ENCODE data around the gene ZBTB20.

ZBTB20 gene

DNA sequence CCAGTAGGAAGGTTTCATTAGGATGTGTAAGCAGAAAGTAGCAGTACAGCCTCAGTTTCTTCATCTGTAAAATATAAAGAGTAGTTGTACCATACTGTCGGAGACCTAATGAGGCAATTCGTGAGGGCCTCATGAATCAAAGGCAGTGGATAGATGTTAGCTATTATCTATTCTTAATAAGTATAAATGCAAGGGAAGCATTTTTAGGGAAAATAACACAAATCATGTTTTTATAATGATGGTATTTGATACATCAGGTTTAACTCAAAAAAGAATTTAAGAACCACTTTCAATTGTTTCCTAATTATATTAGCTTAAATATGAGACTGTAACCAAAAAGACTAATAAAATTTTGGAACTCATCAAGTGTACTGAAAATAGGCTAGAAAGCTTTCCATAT is 309.1 kb downstream of the ZBTB20 start:
- DNase-seq (ENCODE audit: low read depth in 1 of 2, low spot score in 1 of 2): no peak
- no peak for TF ChIP-seq SPI1 (IDR thresholded peaks at IDR 0.05; ENCODE audit: borderline replicate concordance, low read depth)
- TF ChIP-seq GABPA (IDR thresholded peaks at IDR 0.05; ENCODE audit: low read depth): no peak
- no peak for TF ChIP-seq POLR2AphosphoS5 (IDR thresholded peaks at IDR 0.05; ENCODE audit: low read depth)
- TF ChIP-seq, protein P1, sequence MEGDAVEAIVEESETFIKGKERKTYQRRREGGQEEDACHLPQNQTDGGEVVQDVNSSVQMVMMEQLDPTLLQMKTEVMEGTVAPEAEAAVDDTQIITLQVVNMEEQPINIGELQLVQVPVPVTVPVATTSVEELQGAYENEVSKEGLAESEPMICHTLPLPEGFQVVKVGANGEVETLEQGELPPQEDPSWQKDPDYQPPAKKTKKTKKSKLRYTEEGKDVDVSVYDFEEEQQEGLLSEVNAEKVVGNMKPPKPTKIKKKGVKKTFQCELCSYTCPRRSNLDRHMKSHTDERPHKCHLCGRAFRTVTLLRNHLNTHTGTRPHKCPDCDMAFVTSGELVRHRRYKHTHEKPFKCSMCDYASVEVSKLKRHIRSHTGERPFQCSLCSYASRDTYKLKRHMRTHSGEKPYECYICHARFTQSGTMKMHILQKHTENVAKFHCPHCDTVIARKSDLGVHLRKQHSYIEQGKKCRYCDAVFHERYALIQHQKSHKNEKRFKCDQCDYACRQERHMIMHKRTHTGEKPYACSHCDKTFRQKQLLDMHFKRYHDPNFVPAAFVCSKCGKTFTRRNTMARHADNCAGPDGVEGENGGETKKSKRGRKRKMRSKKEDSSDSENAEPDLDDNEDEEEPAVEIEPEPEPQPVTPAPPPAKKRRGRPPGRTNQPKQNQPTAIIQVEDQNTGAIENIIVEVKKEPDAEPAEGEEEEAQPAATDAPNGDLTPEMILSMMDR (IDR thresholded peaks at IDR 0.05; ENCODE audit: insufficient read depth, low read length): no peak
- TF ChIP-seq, protein P2, sequence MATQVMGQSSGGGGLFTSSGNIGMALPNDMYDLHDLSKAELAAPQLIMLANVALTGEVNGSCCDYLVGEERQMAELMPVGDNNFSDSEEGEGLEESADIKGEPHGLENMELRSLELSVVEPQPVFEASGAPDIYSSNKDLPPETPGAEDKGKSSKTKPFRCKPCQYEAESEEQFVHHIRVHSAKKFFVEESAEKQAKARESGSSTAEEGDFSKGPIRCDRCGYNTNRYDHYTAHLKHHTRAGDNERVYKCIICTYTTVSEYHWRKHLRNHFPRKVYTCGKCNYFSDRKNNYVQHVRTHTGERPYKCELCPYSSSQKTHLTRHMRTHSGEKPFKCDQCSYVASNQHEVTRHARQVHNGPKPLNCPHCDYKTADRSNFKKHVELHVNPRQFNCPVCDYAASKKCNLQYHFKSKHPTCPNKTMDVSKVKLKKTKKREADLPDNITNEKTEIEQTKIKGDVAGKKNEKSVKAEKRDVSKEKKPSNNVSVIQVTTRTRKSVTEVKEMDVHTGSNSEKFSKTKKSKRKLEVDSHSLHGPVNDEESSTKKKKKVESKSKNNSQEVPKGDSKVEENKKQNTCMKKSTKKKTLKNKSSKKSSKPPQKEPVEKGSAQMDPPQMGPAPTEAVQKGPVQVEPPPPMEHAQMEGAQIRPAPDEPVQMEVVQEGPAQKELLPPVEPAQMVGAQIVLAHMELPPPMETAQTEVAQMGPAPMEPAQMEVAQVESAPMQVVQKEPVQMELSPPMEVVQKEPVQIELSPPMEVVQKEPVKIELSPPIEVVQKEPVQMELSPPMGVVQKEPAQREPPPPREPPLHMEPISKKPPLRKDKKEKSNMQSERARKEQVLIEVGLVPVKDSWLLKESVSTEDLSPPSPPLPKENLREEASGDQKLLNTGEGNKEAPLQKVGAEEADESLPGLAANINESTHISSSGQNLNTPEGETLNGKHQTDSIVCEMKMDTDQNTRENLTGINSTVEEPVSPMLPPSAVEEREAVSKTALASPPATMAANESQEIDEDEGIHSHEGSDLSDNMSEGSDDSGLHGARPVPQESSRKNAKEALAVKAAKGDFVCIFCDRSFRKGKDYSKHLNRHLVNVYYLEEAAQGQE (IDR thresholded peaks at IDR 0.05; ENCODE audit: insufficient replicate concordance, low read depth): no peak
- Histone ChIP-seq H3K27me3 (ENCODE audit: insufficient read depth, poor library complexity, severe bottlenecking) (no peaks in the 10 kb centered on the region), H3K27ac (replicated peaks) (no peak overlapping the region), H3K4me3 (replicated peaks; ENCODE audit: insufficient read depth, low read length) (no peak overlapping the region)

DNA sequence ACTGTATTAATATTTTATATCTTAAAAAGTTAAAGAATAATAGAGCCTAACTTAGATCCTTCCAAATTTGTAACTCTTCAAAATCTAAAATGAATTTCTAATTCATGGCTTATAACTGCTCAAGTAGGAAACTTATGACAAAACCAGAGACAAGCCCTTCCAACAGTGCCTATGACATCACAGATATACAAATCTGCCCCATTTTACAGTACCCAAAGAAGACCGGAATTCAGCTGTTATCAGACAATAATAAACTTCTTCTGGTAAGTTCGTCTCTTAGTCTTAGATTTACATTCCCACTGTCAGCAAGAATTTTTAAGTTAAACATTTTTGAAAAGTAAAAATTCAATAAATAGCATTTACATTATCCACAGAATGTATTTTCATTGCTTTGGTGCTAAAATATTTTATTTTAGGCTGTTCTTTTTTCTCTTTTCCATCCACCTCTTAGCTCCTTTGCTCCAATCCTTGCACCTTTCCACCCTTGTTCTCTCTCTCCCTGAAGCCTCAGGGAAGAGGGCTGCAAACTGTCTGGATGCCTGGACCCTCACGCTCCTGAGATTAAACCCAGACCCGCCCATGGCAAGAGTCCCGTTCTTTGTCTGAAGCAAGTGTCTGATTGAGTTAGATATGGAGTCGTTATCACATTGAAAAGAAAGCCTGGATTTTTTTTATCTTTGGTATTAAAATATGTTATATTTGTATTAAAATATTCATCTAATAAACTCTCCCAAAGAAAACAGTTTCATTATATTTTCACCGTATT is 312.7 kb downstream of the ZBTB20 start:
- Histone ChIP-seq H3K27me3 (ENCODE audit: insufficient read depth, poor library complexity, severe bottlenecking) (no peaks in the 10 kb centered on the region), H3K27ac (replicated peaks) (no peak overlapping the region), H3K4me3 (replicated peaks; ENCODE audit: insufficient read depth, low read length) (no peak overlapping the region)
- DNase-seq (ENCODE audit: low read depth in 1 of 2, low spot score in 1 of 2): no peak
- TF ChIP-seq, protein P2 (IDR thresholded peaks at IDR 0.05; ENCODE audit: insufficient replicate concordance, low read depth): no peak
- TF ChIP-seq POLR2AphosphoS5 (IDR thresholded peaks at IDR 0.05; ENCODE audit: low read depth) (no peak), SPI1 (IDR thresholded peaks at IDR 0.05; ENCODE audit: borderline replicate concordance, low read depth) (no peak), GABPA (IDR thresholded peaks at IDR 0.05; ENCODE audit: low read depth) (no peak)
- TF ChIP-seq, protein P1 (IDR thresholded peaks at IDR 0.05; ENCODE audit: insufficient read depth, low read length): no peak

DNA sequence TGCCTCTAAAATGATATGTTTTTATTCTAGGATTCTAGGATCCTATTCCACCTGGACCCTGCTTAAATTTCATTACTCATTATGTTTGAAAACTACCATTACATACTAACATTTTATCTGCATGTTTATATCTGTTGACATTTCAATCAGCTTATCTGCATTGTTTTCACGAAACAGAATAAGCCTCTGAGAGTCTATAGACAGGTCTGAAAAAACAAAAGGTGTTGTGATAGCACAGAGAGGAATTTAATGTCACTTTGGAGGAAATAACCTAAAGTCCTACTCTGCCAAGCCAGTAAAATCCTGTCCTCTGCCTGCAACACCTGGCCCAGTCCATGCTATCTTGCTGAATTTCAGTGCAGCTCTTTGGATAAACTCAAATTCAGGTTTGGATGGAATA is 315.2 kb downstream of the ZBTB20 start:
- no peak for TF ChIP-seq SPI1 (IDR thresholded peaks at IDR 0.05; ENCODE audit: borderline replicate concordance, low read depth)
- TF ChIP-seq GABPA (IDR thresholded peaks at IDR 0.05; ENCODE audit: low read depth): no peak
- no peak for TF ChIP-seq POLR2AphosphoS5 (IDR thresholded peaks at IDR 0.05; ENCODE audit: low read depth)
- TF ChIP-seq, protein P1 (IDR thresholded peaks at IDR 0.05; ENCODE audit: insufficient read depth, low read length): no peak
- TF ChIP-seq, protein P2 (IDR thresholded peaks at IDR 0.05; ENCODE audit: insufficient replicate concordance, low read depth): no peak
- Histone ChIP-seq H3K27ac (replicated peaks) (no peak overlapping the region), H3K4me3 (replicated peaks; ENCODE audit: insufficient read depth, low read length) (no peak overlapping the region), H3K27me3 (ENCODE audit: insufficient read depth, poor library complexity, severe bottlenecking) (no peaks in the 10 kb centered on the region)
- DNase-seq (ENCODE audit: low read depth in 1 of 2, low spot score in 1 of 2): no peak
